C4-2B (cell line): ENCODE results near the gene NUCB1.

ENCODE experiments used
- CTCF ChIP-seq: fragments of 450-650 bp; conservative IDR thresholded peaks from 2 replicates; pipeline ENCODE4 v1.5.1; 2017; ENCODE audit warnings: mild to moderate bottlenecking
- ZFX ChIP-seq: fragments of 450-650 bp; IDR thresholded peaks from 2 replicates; pipeline ENCODE4 v1.6.1; 2017

- TF ChIP-seq CTCF (no peak), ZFX (no peak)
Measured at GRCh38 chr19:48856921-48857320, 43.2 kb upstream of the NUCB1 start.
